Naive B cell (primary cell): ENCODE data around the gene MTG2. TPM values are rescaled to one million over a fixed set of nuclear protein-coding genes. Genes with fewer than 3 reads are reported as not detected.
A peak's percentile ranks its signal among the peaks of the same experiment; 100 is the strongest.

Experiments
- ATAC-seq, 2 donors: fragments of 150-1000 bp; cut with Tn5 transposase; 2 replicates each; pipeline ENCODE4 v1.10.0; 2021; ENCODE audit warnings: low read depth in 2 of 2, mild to moderate bottlenecking in 2 of 2, moderate library complexity in 2 of 2
- DNase-seq: peaks from one replicate; pipeline ENCODE4 v3.0.0; 2022
- H3K27ac Mint-ChIP-seq, 6 donors: one replicate each; pipeline ENCODE4 v1.8.0; 2020 to 2022; ENCODE audit warnings: mild to moderate bottlenecking in 6 of 6, mixed read lengths in 6 of 6, moderate library complexity in 5 of 6, inconsistent platforms in 2 of 6
- H3K27me3 Mint-ChIP-seq, 3 donors: one replicate each; pipeline ENCODE4 v1.8.0; 2021 to 2022; ENCODE audit warnings: mixed read lengths in 3 of 3, mild to moderate bottlenecking in 1 of 3
- H3K36me3 Mint-ChIP-seq, 2 donors: one replicate each; pipeline ENCODE4 v1.8.0; 2020 to 2022; ENCODE audit warnings: mixed read lengths in 2 of 2, inconsistent platforms in 1 of 2, mild to moderate bottlenecking in 1 of 2
- H3K4me1 Mint-ChIP-seq, 3 donors: one replicate each; pipeline ENCODE4 v1.8.0; 2020 to 2022; ENCODE audit warnings: mixed read lengths in 3 of 3, inconsistent platforms in 1 of 3, mild to moderate bottlenecking in 1 of 3, moderate library complexity in 1 of 3
- H3K4me3 Mint-ChIP-seq, 8 donors: one replicate each; pipeline ENCODE4 v1.8.0; 2020 to 2022; ENCODE audit warnings: mild to moderate bottlenecking in 8 of 8, mixed read lengths in 8 of 8, moderate library complexity in 8 of 8, inconsistent platforms in 2 of 8
- H3K9me3 Mint-ChIP-seq, 7 donors: one replicate each; pipeline ENCODE4 v1.8.0; 2020 to 2022; ENCODE audit warnings: mixed read lengths in 7 of 7, mild to moderate bottlenecking in 5 of 7, inconsistent platforms in 2 of 7, moderate library complexity in 1 of 7
- polyA plus RNA-seq, 6 donors: library from polyadenylated mRNA; unstranded; fragments of 300-500 nt; fragmentation: Illumina TruSeq; gene quantifications; one replicate each; pipeline ENCODE4 v1.2.3, GENCODE V29; 2021; ENCODE audit warnings: low read depth in 6 of 6

The MTG2 gene
- polyA plus RNA-seq, 6 donors from 2014 or later: 12.7 to 19.1 (median 16.3) TPM

DNA sequence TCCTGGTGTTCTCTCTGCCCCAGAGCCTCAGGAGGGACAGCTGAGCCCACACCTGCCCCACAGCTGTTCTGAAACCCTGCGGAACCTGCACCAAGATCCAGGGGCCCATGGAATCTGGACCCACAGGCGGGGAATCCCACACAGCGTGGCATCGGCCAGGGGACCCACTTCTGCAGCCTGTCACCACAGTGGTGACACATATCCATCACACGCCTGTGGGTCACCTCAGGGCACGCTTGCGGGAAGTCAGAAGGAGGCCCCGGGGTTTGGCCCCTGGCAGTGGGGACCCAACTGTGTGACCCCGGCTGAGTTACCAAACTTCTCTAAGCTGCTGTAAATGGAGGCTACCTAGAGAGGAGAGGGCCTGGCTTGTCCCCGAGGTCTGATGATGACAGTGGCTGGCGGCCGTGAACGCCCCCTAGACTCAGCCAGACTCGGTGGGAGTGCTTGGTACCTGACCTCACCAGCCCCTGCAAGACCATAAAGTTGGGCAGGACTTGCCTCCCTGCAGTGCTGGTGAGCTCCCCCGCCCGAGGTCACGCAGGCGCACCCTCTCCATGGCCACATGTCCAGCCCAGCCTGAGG, 39.5 kb downstream of the MTG2 start:
- DNase-seq (no peak), ATAC-seq (no peak)
- Mint-ChIP-seq H3K9me3 (peaks cover 0 to 3% (median 0%) of the 10 kb centered on the region in 7 donors), H3K27ac (no peak overlapping the region), H3K4me3 (no peak overlapping the region), H3K4me1 (peaks cover 6 to 8% (median 7%) of the 10 kb centered on the region in 3 donors), H3K27me3 (peaks cover 8 to 88% (median 60%) of the 10 kb centered on the region in 3 donors), H3K36me3 (no peaks in the 10 kb centered on the region)

DNA sequence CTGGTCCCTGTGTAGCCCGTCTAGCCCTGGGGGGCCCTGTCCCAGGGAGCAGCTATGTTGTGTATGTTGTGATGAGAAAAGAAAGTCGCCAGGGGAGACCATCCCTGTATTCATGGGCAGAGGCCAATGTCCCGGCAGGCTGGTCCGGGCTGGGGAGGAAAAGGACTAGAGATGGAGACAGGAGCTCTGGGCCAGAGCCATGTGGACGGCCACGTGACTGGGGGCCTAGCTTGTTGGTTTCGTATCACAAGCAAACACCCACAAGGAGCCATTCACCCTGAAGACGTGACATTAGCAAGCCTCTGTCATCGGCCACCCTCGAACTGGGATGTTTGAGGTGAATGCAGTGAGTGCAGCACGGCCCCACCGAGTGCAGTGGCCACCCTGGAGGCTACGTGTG, 40.1 kb downstream of the MTG2 start:
- H3K27ac Mint-ChIP-seq: no peak overlapping the region
- DNase-seq: no peak
- H3K27me3 Mint-ChIP-seq: peaks cover 8 to 83% (median 60%) of the 10 kb centered on the region in 3 donors
- no peaks in the 10 kb centered on the region for H3K36me3 Mint-ChIP-seq
- H3K4me1 Mint-ChIP-seq: peaks cover 6 to 8% (median 7%) of the 10 kb centered on the region in 3 donors
- peaks cover 0 to 3% (median 0%) of the 10 kb centered on the region in 7 donors for H3K9me3 Mint-ChIP-seq
- peak overlapping the region in 1 of 8 donors; percentile 9 for H3K4me3 Mint-ChIP-seq
- ATAC-seq: no peak

DNA sequence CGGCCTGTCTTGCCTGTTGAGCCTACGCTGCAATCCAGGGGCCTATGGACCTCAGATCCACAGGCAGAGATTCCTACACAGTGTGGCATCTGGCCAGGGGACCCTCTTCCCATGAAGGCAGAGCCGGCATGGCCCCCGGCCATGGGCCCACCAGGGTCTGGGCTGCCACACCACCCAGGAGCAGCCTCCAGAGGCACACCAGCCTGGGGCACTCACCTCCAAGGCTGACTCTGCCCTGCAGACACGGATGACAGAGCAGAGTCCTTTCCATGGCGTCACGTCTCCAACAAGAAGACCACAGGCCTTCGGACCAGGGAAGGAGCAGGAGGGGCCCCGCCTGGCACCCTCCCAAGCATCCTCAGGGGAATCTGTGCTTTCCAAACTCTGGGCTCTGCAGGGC, 40.7 kb downstream of the MTG2 start:
- no peak for DNase-seq
- no peak for ATAC-seq
- H3K4me3 Mint-ChIP-seq: no peak overlapping the region
- peaks cover 8 to 78% (median 60%) of the 10 kb centered on the region in 3 donors for H3K27me3 Mint-ChIP-seq
- H3K27ac Mint-ChIP-seq: no peak overlapping the region
- no peaks in the 10 kb centered on the region for H3K36me3 Mint-ChIP-seq
- peaks cover 0 to 3% (median 0%) of the 10 kb centered on the region in 7 donors for H3K9me3 Mint-ChIP-seq
- H3K4me1 Mint-ChIP-seq: peaks cover 6 to 8% (median 7%) of the 10 kb centered on the region in 3 donors

DNA sequence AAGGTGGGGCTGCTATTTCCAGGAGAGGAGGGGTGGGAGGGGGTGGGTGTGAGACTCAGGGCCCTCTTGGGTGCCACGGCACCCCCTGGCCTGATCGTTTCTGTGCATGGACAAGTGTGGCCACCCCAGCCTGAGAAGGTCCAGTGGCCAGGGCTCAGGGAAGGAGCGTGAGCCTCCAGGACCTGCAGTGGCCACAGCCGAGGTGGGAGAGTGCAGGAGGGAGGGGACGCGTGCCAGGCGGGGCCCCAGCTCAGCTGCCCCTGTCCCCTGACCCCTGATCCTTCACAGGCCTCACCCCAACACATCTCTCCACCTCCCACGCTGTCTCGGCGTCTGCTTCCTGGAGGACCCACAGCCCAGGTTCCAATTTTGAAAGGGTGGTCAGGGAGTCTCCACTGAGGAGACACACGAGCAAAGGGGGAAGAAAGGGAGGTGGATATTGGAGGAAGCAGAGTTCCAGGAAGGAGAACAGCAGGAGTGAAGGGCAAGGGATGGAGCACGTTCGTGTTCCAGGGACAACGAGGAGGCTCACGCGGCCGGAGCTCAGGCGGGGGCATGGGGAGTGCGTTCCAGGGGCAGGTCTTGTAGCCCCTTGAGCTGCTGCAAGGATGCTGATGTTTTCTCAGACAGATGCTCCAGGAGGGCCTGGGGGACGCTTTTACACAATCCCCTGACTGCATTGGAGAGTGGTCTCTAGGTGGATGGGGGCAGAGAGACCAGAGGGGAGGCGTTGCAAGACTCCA, 41.5 kb downstream of the MTG2 start:
- Mint-ChIP-seq H3K4me3 (peak overlapping the region in 2 of 8 donors; percentile 48 to 61), H3K36me3 (no peaks in the 10 kb centered on the region), H3K4me1 (peaks cover 2 to 5% (median 3%) of the 10 kb centered on the region in 3 donors), H3K27me3 (peaks cover 8 to 71% (median 53%) of the 10 kb centered on the region in 3 donors), H3K9me3 (peaks cover 0 to 3% (median 0%) of the 10 kb centered on the region in 7 donors), H3K27ac (no peak overlapping the region)
- DNase-seq: no peak
- no peak for ATAC-seq

DNA sequence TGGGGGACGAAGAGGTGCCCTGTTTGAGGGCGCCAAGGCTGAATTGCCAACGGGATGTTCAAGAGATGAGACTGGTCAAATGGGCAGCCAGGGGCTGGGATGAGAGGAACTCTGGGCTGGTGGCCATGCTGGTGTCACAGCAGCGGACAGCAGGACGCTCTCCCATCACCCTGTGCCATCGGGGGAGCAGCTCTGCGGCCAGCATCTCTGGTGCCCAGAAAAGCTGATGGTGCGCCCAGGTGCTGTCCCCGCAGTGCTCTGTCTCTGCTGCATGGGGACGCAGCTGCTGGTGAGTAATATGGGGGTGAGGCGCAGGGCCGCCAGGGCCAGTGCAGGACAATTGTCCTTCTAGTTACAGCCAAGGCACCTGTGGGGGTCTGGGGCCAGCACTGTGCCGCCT, 42.2 kb downstream of the MTG2 start:
- peaks cover 8 to 69% (median 50%) of the 10 kb centered on the region in 3 donors for H3K27me3 Mint-ChIP-seq
- no peaks in the 10 kb centered on the region for H3K36me3 Mint-ChIP-seq
- peak overlapping the region in 1 of 6 donors; percentile 82 for H3K27ac Mint-ChIP-seq
- peaks cover 0 to 3% (median 0%) of the 10 kb centered on the region in 7 donors for H3K9me3 Mint-ChIP-seq
- DNase-seq (no peak), ATAC-seq (no peak)
- H3K4me1 Mint-ChIP-seq: peaks cover 0 to 4% (median 3%) of the 10 kb centered on the region in 3 donors
- H3K4me3 Mint-ChIP-seq: no peak overlapping the region

DNA sequence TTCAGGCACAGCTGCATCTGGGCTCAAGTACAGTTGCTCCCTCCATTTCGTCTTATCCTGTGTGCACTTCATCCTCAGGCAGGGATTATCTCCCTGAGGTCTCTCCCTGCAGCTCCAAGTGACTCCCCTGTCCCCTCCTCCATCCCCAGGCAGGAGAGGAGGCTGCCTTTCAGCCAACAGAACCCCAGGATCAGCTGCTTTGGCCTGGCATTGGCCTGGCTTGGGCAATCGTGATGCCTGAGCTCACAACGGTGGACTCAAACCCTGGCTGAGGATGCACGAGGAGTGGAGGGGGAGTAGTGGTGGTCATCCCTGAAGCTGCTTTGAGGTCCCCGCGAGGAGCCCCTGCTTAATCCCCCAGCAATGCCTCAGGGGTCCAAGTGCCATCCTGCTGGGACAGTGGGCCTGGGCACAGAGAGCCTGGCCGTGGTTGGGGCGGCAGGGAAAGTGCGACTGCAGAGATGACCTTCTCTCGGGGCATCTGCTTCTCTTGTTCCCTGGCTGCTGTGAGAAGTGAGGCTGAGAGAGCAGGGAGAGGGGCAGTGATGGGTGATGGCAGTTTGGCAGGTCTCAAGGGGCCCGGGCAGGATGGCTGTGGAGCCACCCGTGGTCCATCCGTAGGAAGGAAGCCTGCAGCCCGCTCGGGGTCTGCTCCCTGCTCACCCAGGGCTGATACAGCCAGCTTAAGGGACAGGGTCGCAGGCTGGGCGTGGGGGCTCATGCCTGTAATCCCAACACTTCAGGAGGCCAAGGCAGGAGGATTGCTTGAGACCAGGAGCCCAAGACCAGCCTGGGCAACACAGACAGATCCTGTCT, 43.2 kb downstream of the MTG2 start:
- Mint-ChIP-seq H3K4me1 (peaks cover 0 to 3% (median 2%) of the 10 kb centered on the region in 3 donors), H3K27ac (no peak overlapping the region), H3K36me3 (no peaks in the 10 kb centered on the region), H3K27me3 (peaks cover 8 to 63% (median 45%) of the 10 kb centered on the region in 3 donors), H3K4me3 (no peak overlapping the region), H3K9me3 (peaks cover 0 to 3% (median 0%) of the 10 kb centered on the region in 7 donors)
- ATAC-seq (no peak), DNase-seq (no peak)

DNA sequence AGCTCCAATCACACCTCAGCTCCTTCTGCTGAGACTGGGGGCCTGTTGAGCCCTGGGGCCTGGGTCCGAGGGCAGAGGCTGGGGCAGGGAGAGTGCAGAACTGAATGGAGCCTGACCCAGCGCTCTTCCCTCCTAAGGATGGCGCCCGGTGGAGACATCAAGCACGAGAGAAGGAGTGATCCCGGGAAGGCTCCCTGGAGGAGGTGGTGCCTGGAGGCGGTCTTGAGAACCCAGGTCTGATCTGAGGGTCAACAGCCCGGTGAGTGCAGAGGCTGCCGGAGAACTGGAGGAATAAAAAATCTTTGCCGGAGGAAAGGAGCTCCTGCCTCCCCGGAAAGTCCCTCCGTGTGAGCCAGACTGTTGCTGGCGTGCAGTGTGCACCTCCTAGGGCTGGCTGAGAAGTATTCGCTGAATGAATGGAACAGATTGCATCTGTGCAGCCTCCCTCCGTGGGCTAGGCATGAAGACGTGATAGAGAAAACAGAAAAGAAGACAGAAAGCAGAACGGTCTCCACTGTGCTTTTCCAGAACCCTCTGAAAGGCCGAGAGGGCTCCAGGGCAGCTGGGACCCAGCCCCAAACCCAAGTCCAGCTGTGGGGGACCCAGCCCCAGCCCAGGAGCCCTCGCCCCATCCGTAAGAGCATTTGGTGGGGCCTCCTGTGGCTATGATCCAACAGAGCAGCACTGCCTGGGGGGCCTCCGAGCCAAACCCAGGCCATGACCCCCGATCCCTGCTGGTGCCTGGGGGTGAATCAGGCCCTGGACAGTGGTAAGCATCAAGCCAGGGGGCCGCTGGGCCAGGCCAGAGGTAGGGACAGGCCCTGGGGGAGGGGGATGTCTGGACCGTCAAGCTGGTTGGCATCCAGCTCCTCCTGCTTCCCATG, 44.1 kb downstream of the MTG2 start:
- no peaks in the 10 kb centered on the region for H3K4me1 Mint-ChIP-seq
- DNase-seq (no peak), ATAC-seq (no peak)
- peaks cover 8 to 53% (median 40%) of the 10 kb centered on the region in 3 donors for H3K27me3 Mint-ChIP-seq
- no peaks in the 10 kb centered on the region for H3K36me3 Mint-ChIP-seq
- H3K4me3 Mint-ChIP-seq: no peak overlapping the region
- no peak overlapping the region for H3K27ac Mint-ChIP-seq
- peaks cover 0 to 3% (median 0%) of the 10 kb centered on the region in 7 donors for H3K9me3 Mint-ChIP-seq

DNA sequence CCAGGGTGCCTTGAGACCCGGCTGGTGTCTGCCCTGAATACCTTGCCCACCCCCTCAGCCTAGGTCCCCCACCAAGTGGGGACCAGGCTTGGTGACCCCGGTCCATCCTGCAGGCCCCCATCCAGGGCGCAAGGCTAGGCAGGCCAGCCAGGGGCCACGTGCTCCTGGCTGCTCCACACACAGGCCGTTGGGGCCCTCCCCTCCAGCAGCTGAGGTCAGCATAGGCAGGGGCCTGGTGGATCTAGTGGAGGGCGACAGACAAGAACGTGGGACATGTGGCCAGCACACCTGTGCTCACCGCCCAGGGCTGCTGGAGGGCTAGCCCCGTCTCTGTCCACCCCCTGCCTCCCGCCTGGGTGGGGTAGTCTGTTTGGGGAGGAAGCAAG, 44.8 kb downstream of the MTG2 start:
- Mint-ChIP-seq H3K27ac (no peak overlapping the region), H3K4me1 (no peaks in the 10 kb centered on the region), H3K36me3 (no peaks in the 10 kb centered on the region), H3K27me3 (peaks cover 8 to 53% (median 38%) of the 10 kb centered on the region in 3 donors), H3K4me3 (no peak overlapping the region), H3K9me3 (peaks cover 0 to 3% (median 0%) of the 10 kb centered on the region in 7 donors)
- ATAC-seq (no peak), DNase-seq (no peak)

DNA sequence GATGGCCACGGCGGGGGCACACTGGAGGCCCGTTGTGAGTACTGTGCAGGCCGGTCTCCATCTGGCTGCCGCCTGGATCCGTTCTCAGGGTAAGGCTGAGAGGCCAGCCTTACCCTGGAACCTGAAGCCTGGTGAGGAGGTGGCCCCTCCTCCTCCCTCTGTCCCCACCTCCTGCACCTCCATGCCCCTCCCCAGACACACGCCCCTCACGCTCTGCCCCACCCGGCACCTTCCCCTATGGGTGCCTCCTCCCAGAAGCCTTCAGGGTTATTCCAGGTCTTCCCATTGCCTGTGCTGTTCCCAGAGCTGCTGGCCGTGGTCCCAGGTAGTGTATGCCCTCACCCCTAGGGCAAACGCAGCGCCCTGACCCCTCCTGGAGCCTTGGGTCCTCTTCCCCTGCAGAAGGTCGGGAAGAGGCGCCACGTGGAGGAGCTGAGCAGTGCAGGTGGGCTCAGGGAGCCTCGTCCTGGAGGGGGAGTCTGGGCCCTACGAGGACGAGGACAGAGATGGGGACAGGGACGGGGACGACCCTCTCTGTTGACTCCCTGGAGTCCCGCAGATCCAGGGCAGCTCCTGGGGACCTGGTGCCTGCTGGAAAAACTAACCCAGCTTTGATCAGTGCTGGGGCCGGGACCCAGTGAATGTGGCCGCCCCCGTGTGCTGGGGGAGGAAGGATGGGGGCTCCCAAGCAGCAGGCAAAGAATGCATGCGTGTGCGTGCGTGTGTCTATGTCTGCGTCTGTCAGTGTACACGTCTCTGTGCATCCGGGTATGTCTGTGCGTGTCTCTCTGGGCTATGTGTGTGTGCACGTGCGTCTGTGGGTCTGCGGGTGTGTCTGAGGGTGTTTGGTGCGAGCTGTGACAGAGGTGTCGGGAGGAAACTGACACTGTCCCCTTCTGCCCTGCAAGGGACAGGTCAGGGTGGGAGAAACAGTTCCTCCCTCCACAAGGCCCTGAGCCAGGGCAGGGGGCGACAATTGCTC, 45.4 kb downstream of the MTG2 start:
- Mint-ChIP-seq H3K4me3 (no peak overlapping the region), H3K36me3 (no peaks in the 10 kb centered on the region), H3K27ac (peak overlapping the region in 1 of 6 donors; percentile 67), H3K9me3 (peaks cover 0 to 3% (median 0%) of the 10 kb centered on the region in 7 donors), H3K4me1 (no peaks in the 10 kb centered on the region), H3K27me3 (peaks cover 4 to 46% (median 31%) of the 10 kb centered on the region in 3 donors)
- DNase-seq (no peak), ATAC-seq (no peak)

DNA sequence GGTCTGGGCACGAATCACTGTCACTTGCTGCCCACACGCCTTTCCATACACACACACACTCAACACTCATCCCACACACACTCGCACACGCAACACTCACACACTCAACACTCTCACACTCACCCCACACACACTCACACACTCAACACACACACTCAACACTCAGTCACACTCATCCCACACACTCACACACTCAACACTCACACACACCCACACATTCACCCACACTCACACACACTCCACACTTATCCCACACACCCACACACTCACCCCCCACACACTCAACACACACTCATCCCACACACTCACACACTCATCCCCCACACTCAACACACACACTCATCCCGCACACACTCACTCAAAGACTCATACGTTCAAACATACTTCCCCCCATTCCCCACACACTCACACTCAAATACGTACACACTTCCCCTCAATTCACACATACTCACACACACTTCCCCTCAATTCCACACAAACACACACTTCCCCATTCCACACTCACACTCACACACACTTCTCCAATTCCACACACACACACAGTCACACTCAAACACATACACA, 46.2 kb downstream of the MTG2 start:
- H3K4me3 Mint-ChIP-seq: no peak overlapping the region
- H3K27ac Mint-ChIP-seq: no peak overlapping the region
- no peaks in the 10 kb centered on the region for H3K36me3 Mint-ChIP-seq
- H3K9me3 Mint-ChIP-seq: peaks cover 0 to 5% (median 3%) of the 10 kb centered on the region in 7 donors
- peaks cover 4 to 38% (median 26%) of the 10 kb centered on the region in 3 donors for H3K27me3 Mint-ChIP-seq
- H3K4me1 Mint-ChIP-seq: no peaks in the 10 kb centered on the region
- no peak for ATAC-seq
- no peak for DNase-seq

DNA sequence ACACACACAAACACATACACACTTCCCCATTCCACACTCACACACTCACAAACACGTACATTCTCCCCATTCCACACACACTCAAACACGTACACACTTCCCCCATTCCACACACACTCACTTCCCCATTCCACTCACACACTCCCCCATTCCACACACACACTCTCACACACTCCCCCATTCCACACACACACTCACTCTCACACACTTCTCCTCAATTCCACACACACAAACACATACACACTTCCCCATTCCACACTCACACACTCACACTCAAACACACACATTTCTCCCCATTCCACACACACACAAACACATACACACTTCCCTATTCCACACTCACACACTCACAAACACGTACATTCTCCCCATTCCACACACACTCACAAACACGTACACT, 46.8 kb downstream of the MTG2 start:
- Mint-ChIP-seq H3K9me3 (peaks cover 0 to 5% (median 3%) of the 10 kb centered on the region in 7 donors), H3K4me1 (no peaks in the 10 kb centered on the region), H3K27me3 (peaks cover under 1 to 32% (median 20%) of the 10 kb centered on the region in 3 donors), H3K27ac (no peak overlapping the region), H3K36me3 (no peaks in the 10 kb centered on the region), H3K4me3 (no peak overlapping the region)
- no peak for DNase-seq
- ATAC-seq: no peak
